ENCODE data around the gene CPNE7.

- no peak for TF ChIP-seq CTCF (conservative IDR thresholded peaks at IDR 0.05; ENCODE audit: low read depth, low read length)
- TF ChIP-seq EZH2 (IDR thresholded peaks at IDR 0.05; ENCODE audit: borderline replicate concordance, low read depth, low read length, poor library complexity, severe bottlenecking), result no peak
Measured at GRCh38 chr16:89593841-89594240, 18.3 kb downstream of the CPNE7 start.
